Natural killer cell (primary cell): ENCODE results near the gene SGCD. TPM values are rescaled to one million over a fixed set of nuclear protein-coding genes. Genes with fewer than 3 reads are reported as not detected.

ENCODE experiments used
- ATAC-seq, 3 donors: fragments of 150-1000 bp in 2 of 3; fragments of 200-7000 bp in 1 of 3; cut with Tn5 transposase; 1 replicate in 1 of 3; 2 replicates in 2 of 3; pipeline ENCODE4 v1.10.0; 2021; ENCODE audit warnings: mild to moderate bottlenecking in 2 of 3, moderate library complexity in 2 of 3
- DNase-seq, 2 donors: peaks; one replicate each; pipeline versions ENCODE4 v3.0.0 to v3.0.0-alpha.2; 2013 to 2021; ENCODE audit warnings: mixed read lengths in 1 of 2
- H3K27ac ChIP-seq: one replicate; pipeline ENCODE4 v1.5.1; 2013; ENCODE audit warnings: mild to moderate bottlenecking, low read length
- H3K27me3 ChIP-seq: one replicate; pipeline ENCODE4 v1.6.1; 2013; ENCODE audit warnings: low read length; ENCODE audit not compliant: control insufficient read depth, insufficient read depth
- H3K36me3 ChIP-seq: one replicate; pipeline ENCODE4 v1.6.1; 2013; ENCODE audit warnings: low read length; ENCODE audit not compliant: control insufficient read depth, insufficient read depth
- H3K4me1 ChIP-seq: one replicate; pipeline ENCODE4 v1.6.1; 2013; ENCODE audit warnings: low read length; ENCODE audit not compliant: control insufficient read depth, insufficient read depth
- H3K4me3 ChIP-seq: one replicate; pipeline ENCODE4 v1.5.1; 2013; ENCODE audit warnings: low read length
- H3K9me3 ChIP-seq: one replicate; pipeline ENCODE4 v1.6.1; 2013; ENCODE audit warnings: low read length; ENCODE audit not compliant: control insufficient read depth, insufficient read depth
- H3K27ac Mint-ChIP-seq, 2 donors: one replicate each; pipeline ENCODE4 v1.8.0; 2022; ENCODE audit warnings: mild to moderate bottlenecking in 2 of 2, mixed read lengths in 2 of 2, moderate library complexity in 1 of 2
- H3K27me3 Mint-ChIP-seq, 2 donors: one replicate each; pipeline ENCODE4 v1.8.0; 2022; ENCODE audit warnings: low read depth in 2 of 2, mixed read lengths in 2 of 2
- H3K36me3 Mint-ChIP-seq: one replicate; pipeline ENCODE4 v1.8.0; 2022; ENCODE audit warnings: mixed read lengths
- H3K4me1 Mint-ChIP-seq, 2 donors: one replicate each; pipeline ENCODE4 v1.8.0; 2022; ENCODE audit warnings: mixed read lengths in 2 of 2
- H3K4me3 Mint-ChIP-seq: one replicate; pipeline ENCODE4 v1.8.0; 2022; ENCODE audit warnings: mild to moderate bottlenecking, moderate library complexity, mixed read lengths
- H3K9me3 Mint-ChIP-seq, 2 donors: one replicate each; pipeline ENCODE4 v1.8.0; 2022; ENCODE audit warnings: mixed read lengths in 2 of 2
- CTCF ChIP-seq: fragments of 200-600 bp; IDR thresholded peaks from one replicate; pipeline ENCODE4 v1.8.0; 2022; ENCODE audit warnings: antibody characterized with exemption
- WGBS: methylation state at CpG from one replicate; pipeline ENCODE4 v1.1.7; 2013; ENCODE audit warnings: missing lambda C conversion rate; ENCODE audit not compliant: insufficient coverage; 5-methylcytosine and 5-hydroxymethylcytosine counted together
- intact Hi-C: fragments of 100-400 bp; cut with micrococcal nuclease; formaldehyde crosslinking; loops from one replicate; pipeline ENCODE4 v1.14.2; 2022
- total RNA-seq, 4 donors: library from RNA; stranded (reverse); fragments of 120-200 nt in 1 of 4; gene quantifications; one replicate each; pipeline versions ENCODE4 v1.2.3 to v1.2.4, GENCODE V29; 2013 to 2022

The SGCD gene
- total RNA-seq, 3 donors from 2014 or later (not counting 1 experiment from before 2014, with no cell fraction given) = 0.32 to 2.0 (median 1.4) TPM

- Histone ChIP-seq H3K27ac (no peak overlapping the region), H3K36me3 (no peaks in the 10 kb centered on the region), H3K9me3 (no peaks in the 10 kb centered on the region), H3K27me3 (no peaks in the 10 kb centered on the region), H3K4me1 (no peaks in the 10 kb centered on the region), H3K4me3 (no peak overlapping the region)
- intact Hi-C loops = no loop called here
- ATAC-seq = no peak
- WGBS = 77% methylated on average over 5 of the region's 5 CpGs
- no peak overlapping the region for H3K27ac Mint-ChIP-seq
- no peak overlapping the region for H3K4me3 Mint-ChIP-seq
- no peak for TF ChIP-seq CTCF
- H3K36me3 Mint-ChIP-seq = peaks cover 5% of the 10 kb centered on the region
- H3K27me3 Mint-ChIP-seq = peaks cover 22 to 46% of the 10 kb centered on the region in 2 donors
- no peaks in the 10 kb centered on the region for H3K4me1 Mint-ChIP-seq
- DNase-seq = no peak
- H3K9me3 Mint-ChIP-seq = no peaks in the 10 kb centered on the region
Observed at GRCh38 chr5:156741516-156741915, 414.6 kb downstream of the SGCD start.

- no peaks in the 10 kb centered on the region for H3K36me3 Mint-ChIP-seq
- no peaks in the 10 kb centered on the region for H3K4me1 Mint-ChIP-seq
- no peaks in the 10 kb centered on the region for H3K27me3 ChIP-seq
- H3K27ac ChIP-seq = no peak overlapping the region
- no peaks in the 10 kb centered on the region for H3K36me3 ChIP-seq
- no peaks in the 10 kb centered on the region for H3K4me1 ChIP-seq
- DNase-seq (no peak), ATAC-seq (no peak)
- no peak overlapping the region for H3K27ac Mint-ChIP-seq
- 71% methylated on average over 3 of the region's 3 CpGs for WGBS
- no peak overlapping the region for H3K4me3 Mint-ChIP-seq
- TF ChIP-seq CTCF = no peak
- H3K9me3 Mint-ChIP-seq = no peaks in the 10 kb centered on the region
- H3K9me3 ChIP-seq = no peaks in the 10 kb centered on the region
- peaks cover 2 to 6% of the 10 kb centered on the region in 2 donors for H3K27me3 Mint-ChIP-seq
- intact Hi-C loops = no loop called here
- no peak overlapping the region for H3K4me3 ChIP-seq
Observed at GRCh38 chr5:156753846-156754245, 426.9 kb downstream of the SGCD start.

- no peak overlapping the region for H3K4me3 ChIP-seq
- no peaks in the 10 kb centered on the region for H3K9me3 Mint-ChIP-seq
- no peak for ATAC-seq
- H3K27me3 ChIP-seq = no peaks in the 10 kb centered on the region
- no peak overlapping the region for H3K4me3 Mint-ChIP-seq
- no peaks in the 10 kb centered on the region for H3K9me3 ChIP-seq
- no peak for DNase-seq
- no peak overlapping the region for H3K27ac ChIP-seq
- no peaks in the 10 kb centered on the region for H3K36me3 ChIP-seq
- no peaks in the 10 kb centered on the region for H3K4me1 Mint-ChIP-seq
- WGBS = 87% methylated on average over 3 of the region's 3 CpGs
- H3K36me3 Mint-ChIP-seq = no peaks in the 10 kb centered on the region
- H3K27ac Mint-ChIP-seq = no peak overlapping the region
- peaks cover 2 to 6% of the 10 kb centered on the region in 2 donors for H3K27me3 Mint-ChIP-seq
- no peak for TF ChIP-seq CTCF
- H3K4me1 ChIP-seq = no peaks in the 10 kb centered on the region
- intact Hi-C loops = no loop called here
Observed at GRCh38 chr5:156755421-156756087, 428.6 kb downstream of the SGCD start.
